Measurements from ENCODE around the gene HDAC4.
"Not testable (repeated sequence)": the region's sequence is repeated elsewhere in the genome, so short reads cannot be mapped to it uniquely, and the experiment has no call there.

HDAC4 gene

DNA sequence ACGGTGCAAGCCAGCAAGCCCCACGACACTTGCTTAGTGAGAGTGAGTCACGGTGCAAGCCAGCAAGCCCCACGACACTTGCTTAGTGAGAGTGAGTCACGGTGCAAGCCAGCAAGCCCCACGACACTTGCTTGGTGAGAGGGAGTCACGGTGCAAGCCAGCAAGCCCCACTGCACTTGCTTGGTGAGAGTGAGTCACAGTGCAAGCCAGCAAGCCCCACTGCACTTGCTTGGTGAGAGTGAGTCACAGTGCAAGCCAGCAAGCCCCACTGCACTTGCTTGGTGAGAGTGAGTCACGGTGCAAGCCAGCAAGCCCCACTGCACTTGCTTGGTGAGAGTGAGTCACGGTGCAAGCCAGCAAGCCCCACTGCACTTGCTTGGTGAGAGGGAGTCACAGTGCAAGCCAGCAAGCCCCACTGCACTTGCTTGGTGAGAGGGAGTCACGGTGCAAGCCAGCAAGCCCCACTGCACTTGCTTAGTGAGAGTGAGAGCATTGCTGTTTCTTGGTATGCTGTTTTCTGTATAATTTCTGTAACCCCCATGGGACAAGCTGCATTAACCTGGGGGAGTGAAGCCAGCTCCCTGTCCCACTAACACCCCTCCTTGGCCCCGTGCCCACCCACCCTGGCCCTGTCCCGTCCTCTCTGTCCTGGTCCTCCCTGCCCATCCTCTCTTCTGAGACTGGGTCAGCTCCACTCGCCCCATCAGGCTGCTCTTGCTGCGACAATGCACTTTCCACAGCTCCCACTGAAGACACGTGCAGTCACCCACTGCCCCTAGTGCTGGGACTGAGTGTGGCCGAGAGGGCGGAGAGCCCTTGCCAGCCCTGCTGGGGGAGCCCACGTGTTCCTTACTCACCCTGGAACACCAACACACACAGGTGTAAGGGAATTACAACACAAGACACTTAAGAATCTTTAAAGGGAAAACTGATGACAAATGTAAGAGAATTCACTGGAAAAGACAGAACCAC lies 331.2 kb downstream of the HDAC4 start:
- not testable (repeated sequence) for FAIRE-seq

DNA sequence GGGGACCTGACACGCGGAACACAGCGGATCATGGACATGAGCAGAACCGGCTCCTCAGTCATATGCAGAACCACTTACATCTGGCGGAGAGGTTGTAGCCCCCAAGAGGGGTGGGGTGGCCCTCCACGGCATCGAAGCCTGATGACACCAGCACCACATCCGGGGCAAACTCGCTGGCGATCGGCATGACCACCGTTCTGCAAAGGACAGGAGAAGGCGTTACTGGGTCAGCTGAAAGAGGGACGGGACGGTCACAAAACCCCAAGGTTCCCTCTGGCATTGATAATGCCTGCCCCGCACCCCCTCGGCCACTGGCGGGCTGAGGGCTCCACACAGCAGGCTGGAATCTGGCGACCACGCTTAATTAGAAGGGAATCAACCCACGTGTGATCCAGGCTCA lies 332.4 kb downstream of the HDAC4 start:
- no peak for FAIRE-seq

DNA sequence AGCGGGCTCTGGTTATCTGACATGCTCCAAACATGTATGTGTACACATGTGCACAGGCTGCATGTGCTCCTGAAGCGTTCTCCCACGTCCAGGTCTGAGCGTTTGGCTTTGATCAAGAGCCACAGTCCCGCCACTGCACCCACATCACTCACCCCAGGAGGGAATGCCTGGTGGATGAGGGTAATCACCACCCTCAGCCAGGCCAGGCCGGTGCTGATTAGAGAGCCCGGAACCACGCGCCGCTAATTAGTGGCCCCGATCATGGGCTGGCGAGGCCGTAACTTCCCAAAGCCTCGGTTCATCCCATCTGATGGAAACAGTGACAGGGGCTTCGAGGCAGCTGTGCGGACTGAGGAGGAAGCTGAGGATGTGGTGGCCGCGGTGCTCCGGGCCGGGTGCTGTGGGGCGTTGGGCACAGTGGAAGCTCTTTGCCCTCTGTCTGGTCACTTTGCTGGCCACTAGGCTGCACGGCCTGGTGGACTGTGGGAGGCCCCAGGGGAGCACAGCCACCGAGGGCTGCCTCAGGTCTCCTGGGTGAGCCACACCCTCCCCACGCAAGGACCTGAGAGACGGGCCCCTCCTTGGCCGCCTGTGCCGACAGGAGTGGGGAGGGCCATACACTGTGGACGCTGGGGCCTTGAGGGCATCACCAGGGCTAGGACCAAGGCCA lies 333.5 kb downstream of the HDAC4 start:
- no peak for FAIRE-seq

DNA sequence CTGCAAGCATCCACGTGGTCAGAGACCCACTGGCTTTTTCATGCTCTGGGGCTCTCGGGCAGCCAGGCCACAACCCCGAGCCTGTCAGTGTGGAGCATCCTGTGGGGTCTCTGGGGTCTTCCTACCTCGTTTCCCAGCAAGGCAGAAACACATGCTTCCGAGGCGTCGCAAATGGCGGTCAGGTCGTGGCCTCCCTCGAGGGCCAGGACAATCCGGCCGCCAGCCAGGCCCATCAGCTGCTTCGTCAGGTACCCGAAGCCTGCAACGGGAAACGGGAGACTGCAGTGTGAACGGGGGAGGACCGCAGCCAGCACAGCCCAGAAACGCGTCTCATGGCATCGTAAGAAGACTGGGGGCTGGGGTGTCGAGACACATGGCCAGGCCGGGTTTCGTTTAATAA lies 334.2 kb downstream of the HDAC4 start:
- FAIRE-seq = no peak

DNA sequence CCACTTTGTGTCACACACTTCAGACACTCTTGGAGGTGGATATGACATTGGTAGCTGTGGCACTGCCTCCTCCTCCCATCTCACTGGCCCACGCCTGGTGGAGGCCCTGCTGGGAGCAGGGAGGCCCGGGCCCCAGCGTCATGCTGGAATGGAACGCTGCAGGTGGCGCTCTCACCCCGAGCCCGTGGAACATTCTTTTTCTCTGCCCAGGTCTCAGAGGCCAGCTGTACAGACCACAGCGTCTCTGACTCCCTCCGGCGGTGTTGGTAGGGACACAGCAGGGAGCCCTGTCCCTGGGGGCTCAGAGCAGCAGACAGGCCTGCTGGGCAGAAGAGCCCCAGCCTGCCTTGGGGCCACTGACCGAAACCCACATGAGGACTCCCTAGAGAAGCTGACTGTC lies 334.9 kb downstream of the HDAC4 start:
- FAIRE-seq = no peak

DNA sequence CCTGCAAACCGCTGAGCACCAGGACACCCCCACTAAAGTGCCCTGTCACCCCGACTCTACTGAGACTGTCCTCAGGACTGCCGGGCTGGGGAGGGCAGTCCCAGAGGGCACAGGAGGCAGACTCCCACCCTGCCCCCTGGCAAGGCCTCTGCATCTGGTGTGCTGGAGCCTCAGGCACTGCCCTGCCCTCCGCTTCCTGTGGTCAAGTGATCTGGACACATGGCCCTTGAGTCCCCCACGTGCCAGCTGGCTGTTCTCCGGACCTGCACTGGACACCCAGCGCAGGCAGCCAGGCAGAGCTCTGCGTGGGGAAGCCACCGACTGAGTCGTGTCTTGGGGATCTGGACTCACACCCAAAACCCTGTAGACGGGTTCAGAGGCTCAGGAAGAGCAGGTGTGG lies 335.3 kb downstream of the HDAC4 start:
- no peak for FAIRE-seq

DNA sequence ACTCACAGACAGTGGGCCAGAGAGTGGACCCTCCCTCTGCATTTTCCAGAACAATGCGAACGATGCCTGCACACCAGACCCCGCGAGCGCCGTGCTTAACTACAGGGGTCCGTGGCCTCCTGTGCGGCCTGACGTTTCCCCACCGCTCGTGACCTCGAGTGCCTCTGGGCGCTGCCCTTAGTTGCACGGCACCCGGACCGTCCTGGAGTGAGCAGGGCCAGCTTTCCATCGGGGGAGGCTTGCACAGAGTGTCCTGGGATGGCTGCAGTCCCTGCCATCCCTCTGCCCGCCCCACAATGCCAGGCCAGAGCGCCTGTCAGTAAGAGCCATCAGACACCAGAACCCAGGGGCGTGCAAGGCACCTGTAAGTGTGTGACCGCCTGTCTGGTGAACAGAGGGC lies 335.9 kb downstream of the HDAC4 start:
- no peak for FAIRE-seq

DNA sequence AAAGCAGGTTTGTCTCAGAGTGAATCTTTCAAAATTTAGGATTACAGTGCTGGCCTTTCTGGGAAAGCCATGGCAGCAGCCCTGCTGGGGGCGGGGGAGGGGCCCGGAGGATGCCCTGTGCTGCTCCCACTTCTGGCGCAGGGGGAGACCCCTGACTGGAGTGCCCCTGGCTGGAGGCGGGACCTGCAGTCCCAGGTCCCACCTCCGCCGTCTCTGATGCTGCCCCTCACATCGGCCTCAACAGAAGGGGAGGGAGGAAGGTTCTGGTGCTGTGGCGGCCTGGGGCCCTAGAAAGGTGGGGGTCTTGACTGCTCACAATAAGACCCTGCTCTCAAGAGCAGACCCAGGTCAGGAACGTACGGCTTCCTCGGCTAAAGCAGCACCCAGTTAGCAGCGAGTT lies 336.6 kb downstream of the HDAC4 start:
- no peak for FAIRE-seq

DNA sequence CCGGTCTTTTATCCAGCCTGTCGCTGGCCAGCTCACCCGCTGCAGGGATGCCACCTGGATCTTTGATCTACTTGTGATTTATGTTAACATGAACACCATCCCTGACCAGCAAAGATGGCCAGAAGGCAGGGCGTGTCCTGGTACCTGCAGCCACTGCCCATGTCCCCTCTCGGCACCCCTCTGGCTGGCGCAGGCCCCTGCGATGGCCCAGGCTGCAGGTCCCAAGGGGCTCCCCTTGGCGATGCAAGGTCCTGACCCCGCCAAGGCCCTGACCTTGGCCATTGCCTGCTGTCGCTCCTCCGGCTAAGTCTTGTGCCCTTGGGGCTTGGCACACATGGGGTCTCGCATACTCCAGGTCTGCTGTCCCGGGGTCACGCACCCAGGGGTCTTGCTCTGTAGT lies 338.1 kb downstream of the HDAC4 start:
- FAIRE-seq = no peak

DNA sequence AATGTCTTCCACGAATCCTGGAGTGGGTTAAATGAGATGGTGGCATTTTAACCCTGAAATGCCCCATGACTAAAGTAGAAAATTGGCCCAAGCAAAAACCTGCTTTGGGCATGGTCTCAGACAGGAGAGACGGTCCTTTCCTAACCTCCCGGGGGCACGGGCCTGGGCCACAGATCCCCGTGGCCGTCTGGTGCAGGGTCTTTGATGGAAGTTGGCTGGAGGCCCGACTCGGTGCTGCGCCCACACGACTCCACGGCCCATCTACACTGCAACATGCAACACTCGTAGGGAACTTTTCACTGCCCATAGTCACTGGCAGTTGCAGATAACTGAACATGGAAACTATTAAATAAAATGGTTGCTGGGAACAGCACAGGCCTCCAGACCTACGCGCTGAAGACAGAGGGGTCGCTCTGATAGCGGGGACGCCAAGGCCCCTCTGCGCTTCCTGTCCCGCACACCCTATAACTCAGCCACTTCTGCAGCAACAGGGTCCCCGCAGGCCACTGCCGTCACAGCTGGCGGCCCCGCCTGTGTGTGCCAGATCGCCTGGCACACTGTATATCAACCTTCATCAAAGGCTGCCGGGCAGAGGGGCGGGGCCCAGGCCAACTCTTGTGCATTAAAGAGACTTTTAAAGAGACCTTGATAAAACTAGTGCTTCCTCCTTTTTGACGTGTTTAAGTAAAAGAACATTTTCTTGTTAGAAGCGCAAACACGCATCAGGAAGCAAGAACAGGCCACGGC lies 338.8 kb downstream of the HDAC4 start:
- FAIRE-seq = no peak

DNA sequence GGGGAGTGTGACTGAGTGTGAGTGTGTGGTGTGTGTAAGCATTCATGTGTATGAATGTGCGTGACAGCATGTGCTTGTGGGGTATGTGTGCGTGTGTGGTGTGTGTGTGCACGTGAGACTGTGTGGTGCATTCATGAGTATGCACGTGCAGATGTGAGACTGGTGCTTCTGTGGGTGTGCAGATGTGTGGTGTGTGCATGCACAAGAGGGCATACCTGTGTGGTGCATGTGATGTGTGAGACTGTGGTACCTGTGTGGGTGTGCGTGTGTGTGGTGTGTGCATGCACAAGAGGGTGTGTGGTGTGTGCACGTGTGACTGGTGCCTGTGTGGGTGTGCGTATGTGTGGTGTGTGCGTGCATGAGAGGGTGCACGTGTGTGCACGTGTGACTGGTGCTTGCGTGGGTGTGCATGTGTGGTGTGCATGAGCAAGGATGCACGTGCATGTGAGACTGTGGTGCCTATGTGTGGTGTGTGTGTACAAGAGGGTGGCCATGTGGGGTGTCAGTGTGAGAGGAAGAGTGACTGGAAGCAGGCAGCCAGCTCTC lies 339.6 kb downstream of the HDAC4 start:
- FAIRE-seq = no peak

DNA sequence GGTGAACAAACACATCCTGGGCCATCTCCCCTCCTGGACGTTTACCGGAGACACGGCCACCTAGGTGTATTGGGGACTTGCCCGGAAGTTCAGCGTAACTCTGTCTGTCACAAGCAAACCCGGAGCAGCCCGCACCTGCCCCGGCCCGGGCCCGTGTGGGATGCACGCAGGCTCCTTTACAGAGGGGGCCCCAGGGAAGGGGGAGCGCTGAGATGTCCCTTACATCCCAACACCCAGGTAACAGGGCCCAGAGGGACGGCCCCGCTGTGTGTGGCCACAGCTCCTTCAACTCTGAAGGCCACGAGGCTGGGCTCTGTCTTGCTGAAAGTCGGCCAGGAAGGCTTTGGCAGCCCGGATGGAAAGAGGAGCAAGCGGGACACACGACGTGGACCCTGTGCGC lies 340.1 kb downstream of the HDAC4 start:
- no peak for FAIRE-seq

DNA sequence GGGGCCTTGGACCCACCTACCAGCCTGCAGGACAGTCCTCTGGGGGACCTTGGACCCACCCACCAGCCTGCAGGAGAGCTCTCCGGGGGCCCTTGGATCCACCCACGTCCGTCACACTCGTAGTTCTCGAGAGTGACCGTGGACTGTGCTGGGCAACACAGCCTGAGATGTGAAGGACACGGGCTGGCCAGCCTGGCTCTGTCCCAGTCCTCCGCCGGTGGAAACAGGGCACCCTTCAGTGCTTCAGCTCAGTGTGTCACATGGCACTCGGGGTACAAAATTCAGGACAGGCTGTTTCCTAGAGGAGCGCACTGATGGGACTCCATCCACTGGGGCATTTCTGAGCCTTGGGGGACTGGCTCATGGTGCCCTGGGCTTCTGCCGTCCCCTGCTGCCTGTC lies 341.0 kb downstream of the HDAC4 start:
- FAIRE-seq = no peak

DNA sequence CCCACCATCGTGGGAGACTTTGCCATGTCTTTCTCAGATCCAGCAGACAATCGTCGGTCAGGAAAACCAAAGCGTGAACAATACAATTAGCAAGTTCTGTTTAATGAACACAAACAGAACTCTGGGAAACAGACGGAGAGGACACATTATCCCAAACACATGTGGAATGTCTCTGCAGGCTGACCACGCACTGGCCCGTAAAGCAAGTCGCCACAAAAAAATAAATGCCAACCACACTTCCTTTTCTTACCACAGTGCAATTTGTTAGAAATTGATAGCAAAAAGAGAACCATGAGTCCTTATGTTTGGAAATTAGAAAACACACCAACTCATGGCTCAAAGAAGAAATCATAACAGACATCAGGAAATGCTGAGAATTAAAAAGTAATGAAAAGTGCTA lies 342.1 kb downstream of the HDAC4 start:
- FAIRE-seq = no peak

DNA sequence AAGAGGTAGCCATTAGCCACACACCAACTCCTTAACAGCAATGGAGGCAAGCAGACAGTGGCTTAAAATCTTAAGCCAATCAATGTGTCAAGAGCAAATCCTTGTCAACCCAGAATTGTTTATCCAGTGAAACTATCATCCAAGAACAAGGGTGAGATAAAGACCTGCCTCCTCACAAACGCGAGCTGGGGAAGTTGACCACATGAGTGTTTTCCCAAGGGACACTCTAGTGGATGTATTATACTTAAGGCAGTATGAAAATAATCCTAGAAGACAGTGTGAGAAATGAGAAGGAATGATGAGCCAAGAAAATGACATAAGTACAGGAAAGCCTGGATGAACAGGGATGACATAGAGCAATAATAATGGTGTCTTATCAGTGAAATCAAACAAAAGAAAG lies 343.3 kb downstream of the HDAC4 start:
- no peak for FAIRE-seq

DNA sequence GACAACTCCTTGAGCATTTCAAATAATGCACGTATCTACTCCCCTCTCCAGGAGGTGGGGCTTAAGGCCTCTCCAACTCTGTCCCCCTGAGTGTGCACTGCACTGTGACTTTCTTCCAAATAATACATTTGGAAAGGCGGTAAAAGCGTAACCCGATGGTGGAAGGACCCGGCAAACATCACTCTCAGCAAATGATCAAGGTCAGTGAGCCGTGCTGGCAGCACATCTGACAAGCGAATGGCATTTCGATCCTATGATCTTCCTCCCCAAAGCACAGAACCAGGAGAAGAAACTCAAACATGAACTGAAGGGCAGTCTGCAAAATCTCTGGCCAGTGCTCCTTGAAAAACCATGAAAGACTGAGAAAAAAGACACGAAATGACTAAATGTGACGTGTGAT lies 344.2 kb downstream of the HDAC4 start:
- no peak for FAIRE-seq

DNA sequence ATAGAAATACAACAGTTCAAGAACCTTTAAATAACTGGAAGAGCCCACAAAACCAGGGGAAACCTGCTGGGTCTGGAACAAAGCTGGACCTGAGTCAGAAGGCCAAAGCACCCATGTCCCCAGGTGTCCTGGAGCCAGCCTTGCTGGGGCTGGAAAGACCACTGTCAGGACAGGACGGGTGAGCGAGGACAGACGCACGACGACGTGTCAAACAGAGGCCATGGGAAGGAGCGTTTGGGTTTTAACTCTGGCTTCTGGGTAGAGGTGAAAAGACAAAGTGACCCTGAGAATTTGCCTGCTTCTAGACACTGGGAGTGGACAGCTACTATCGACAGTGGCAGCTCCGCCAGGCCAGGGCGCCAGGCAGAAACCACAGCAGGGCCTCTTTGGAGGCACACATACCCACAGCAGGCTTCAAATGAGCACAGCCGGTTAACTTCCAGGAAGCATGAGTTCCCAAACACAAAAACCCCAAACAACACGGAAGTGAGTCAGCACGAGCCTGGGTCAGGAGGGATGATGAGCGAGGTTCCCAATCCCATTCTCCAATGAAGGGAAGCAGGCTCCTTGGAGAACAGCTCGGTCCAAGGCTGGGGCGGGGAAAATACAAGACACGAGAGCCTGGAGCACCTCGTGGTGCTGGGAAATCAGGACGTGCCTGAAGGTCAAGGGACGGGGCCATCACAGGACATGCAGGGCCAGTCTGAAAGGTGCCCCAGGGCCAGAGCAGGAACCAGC lies 344.9 kb downstream of the HDAC4 start:
- FAIRE-seq = no peak

DNA sequence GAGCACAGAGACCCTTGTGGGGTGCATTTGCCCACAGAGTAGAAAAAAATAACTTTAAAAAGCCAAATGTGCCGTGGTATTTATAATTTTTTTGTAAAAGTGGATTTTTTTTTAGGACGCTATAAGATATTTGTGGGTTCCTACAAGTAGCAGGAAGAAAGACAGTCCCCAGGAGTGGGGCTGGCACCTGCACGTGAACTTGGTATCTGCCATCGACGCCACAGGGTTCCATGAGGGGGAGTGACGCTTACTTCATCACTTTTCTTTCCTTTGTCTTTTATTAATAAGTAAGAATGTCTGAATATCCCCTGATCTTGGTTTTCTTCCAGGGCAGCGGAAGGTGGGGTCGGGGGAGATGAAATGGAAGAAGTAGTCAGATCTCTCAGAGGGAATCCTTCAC lies 345.9 kb downstream of the HDAC4 start:
- FAIRE-seq = no peak

DNA sequence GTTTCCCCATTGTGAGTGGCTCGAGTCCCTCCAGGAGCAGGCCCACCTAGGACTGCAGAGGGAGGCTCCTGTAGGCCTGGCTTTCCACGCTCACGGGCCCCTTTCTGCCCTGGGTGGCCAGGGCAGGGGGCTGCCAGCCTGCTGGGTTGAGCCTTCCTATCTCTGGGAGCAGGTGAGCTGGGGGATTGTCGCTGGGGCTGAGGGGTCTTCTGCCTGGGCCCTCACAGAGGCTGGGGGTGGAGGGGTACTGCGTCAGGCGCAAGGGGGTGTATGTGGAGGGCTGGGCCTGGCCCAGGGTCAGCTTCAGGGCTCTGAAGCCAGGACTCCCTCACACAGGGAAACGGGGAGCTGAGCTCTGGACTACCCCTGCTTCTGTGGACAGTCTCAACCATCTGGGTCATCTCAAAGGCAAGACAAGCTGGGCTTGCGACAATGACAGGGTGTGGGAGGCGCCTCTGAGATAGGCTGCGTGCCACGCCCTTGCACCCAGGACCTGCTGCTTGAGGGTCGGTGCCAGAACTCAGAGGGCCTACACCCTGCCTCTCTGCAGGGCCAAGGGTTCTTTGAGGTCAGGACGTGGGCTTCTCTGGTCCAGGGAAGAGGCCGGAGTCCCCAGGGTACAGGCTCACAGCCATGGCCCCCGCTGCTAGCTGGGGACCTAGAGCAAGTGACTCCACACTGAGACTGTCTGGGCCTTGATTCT lies 346.9 kb downstream of the HDAC4 start:
- no peak for FAIRE-seq

DNA sequence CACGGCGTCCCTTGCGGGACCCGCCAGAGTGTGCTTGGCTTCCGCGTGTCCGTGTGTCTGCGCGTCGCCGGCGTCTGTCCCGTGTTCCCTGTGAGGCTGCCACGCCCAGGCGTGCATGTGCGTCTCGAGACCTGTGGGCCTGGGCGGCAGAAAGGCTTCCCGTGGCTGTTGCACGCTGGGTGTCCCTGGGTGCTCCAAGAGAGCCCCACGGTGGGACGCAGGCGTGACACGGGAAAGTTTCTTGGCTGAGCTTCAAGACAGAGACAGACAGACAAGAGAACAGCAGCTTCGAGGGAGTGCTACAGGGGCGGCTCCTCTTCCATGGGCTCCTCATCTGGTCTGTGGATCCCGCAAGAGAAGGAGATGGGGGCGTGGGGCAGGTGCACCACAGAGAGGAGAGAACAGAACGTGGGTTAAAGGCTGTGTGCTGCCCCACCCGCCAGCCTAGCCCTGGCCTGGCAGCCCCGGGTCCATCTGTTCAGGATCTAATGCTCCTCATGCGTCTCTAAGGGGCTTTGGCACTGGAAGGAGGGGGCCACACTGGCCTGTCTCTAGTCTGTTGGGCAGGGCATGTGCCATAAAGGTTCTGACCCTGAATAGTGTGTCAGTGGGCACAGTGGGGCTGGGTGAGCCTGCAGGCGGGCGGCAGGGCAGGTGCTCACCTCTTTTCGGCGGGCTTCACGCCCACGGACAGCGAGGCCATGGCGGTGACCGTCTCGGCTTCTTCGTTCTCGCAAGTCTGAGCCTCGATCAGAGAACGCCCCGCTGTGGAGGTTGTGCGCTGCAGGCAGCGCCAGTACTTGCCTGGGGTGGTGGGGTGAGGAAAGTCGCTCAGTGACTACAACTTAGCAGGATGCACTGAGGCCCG lies 347.8 kb downstream of the HDAC4 start:
- FAIRE-seq = no peak

DNA sequence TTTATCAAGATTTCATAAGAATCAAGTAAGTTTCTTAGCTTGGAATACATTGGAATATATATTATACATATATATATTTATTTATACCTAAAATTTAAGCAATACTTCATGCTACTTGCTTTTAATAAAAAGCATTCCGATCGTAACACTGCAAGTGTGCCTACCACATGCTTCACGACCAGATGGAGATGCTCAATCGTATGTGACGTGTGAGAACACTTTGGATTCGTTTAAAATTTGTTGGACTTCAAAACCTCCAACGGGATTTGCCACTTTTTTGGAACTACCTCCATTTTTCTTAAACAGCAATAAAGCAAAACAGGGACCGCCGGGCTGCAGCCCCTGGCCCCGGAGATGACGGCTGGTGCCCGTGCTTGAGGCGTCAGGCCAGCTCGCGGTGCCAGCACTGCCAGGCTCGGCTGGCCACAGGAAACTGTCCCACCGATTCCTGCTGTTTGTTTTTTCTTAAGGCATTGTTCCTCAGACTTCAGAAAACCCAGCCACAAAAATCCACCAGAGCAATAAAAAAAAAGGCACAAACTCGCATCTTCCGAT lies 348.9 kb downstream of the HDAC4 start:
- FAIRE-seq = no peak
